Upper lobe of right lung (tissue), 1 donor: ENCODE measurements around the gene MYF5. TPM values are rescaled to one million over a fixed set of nuclear protein-coding genes. Genes with fewer than 3 reads are reported as not detected.

Experiments
- ATAC-seq: fragments of 200-7000 bp; cut with Tn5 transposase; one replicate; pipeline ENCODE4 v1.9.1; 2020; ENCODE audit warnings: mild to moderate bottlenecking, moderate library complexity
- DNase-seq: peaks from one replicate; pipeline ENCODE4 v3.0.0-alpha.2; 2020
- H3K27ac ChIP-seq: fragments of 200-600 bp; one replicate; pipeline ENCODE4 v1.8.0; 2022
- H3K27me3 ChIP-seq: fragments of 200-600 bp; one replicate; pipeline ENCODE4 v1.8.0; 2022; ENCODE audit warnings: mild to moderate bottlenecking
- H3K36me3 ChIP-seq: fragments of 200-600 bp; one replicate; pipeline ENCODE4 v1.8.0; 2022
- H3K4me1 ChIP-seq: fragments of 200-600 bp; one replicate; pipeline ENCODE4 v1.8.0; 2022
- H3K4me3 ChIP-seq: fragments of 200-600 bp; one replicate; pipeline ENCODE4 v1.8.0; 2022; ENCODE audit warnings: mild to moderate bottlenecking
- H3K9me3 ChIP-seq: fragments of 200-600 bp; one replicate; pipeline ENCODE4 v1.8.0; 2022
- CTCF ChIP-seq: fragments of 200-600 bp; IDR thresholded peaks from one replicate; pipeline ENCODE4 v1.8.0; 2022; ENCODE audit warnings: antibody characterized with exemption
- intact Hi-C: fragments of 100-400 bp; cut with DNase I; formaldehyde crosslinking; loops from one replicate; pipeline ENCODE4 v1.11.0; 2022
- total RNA-seq: library from RNA; stranded (reverse); fragmentation: NEBNext Ultra II Directional; extraction: Animal tissue kit (Norgen Biotek cat#: 25700); gene quantifications from one replicate; pipeline ENCODE4 v1.2.1, GENCODE V29; 2021
- donor health status: DM: no; HTN: yes; CAD: no; lungs with severe emphysema.

Gene MYF5
- total RNA-seq, 1 donor from 2014 or later = not detected

- Histone ChIP-seq H3K4me1 (no peaks in the 10 kb centered on the region), H3K36me3 (no peaks in the 10 kb centered on the region), H3K27ac (no peak overlapping the region), H3K4me3 (no peak overlapping the region), H3K9me3 (no peaks in the 10 kb centered on the region), H3K27me3 (no peaks in the 10 kb centered on the region)
- ATAC-seq (no peak), DNase-seq (no peak)
- TF ChIP-seq CTCF = no peak
- intact Hi-C loops = no loop called here
Observed at GRCh38 chr12:80756875-80757274, 40.2 kb downstream of the MYF5 start.

- Histone ChIP-seq H3K4me1 (no peaks in the 10 kb centered on the region), H3K27me3 (no peaks in the 10 kb centered on the region), H3K36me3 (no peaks in the 10 kb centered on the region), H3K9me3 (no peaks in the 10 kb centered on the region), H3K4me3 (no peak overlapping the region), H3K27ac (no peak overlapping the region)
- DNase-seq (no peak), ATAC-seq (peak; percentile 25)
- intact Hi-C loops = no loop called here
- TF ChIP-seq CTCF = no peak
Observed at GRCh38 chr12:80761838-80762237, 45.1 kb downstream of the MYF5 start.

GRCh38 chr12:80763874-80764273 lies 47.2 kb downstream of the MYF5 start:
- no peak for ATAC-seq
- no peaks in the 10 kb centered on the region for H3K36me3 ChIP-seq
- H3K27me3 ChIP-seq = no peaks in the 10 kb centered on the region
- intact Hi-C loops = no loop called here
- H3K4me3 ChIP-seq = no peak overlapping the region
- no peaks in the 10 kb centered on the region for H3K4me1 ChIP-seq
- TF ChIP-seq CTCF = peak; percentile 54
- H3K9me3 ChIP-seq = no peaks in the 10 kb centered on the region
- no peak overlapping the region for H3K27ac ChIP-seq
- no peak for DNase-seq

- H3K36me3 ChIP-seq = no peaks in the 10 kb centered on the region
- no peak overlapping the region for H3K27ac ChIP-seq
- H3K9me3 ChIP-seq = no peaks in the 10 kb centered on the region
- TF ChIP-seq CTCF = no peak
- intact Hi-C loops = no loop called here
- H3K4me3 ChIP-seq = no peak overlapping the region
- no peaks in the 10 kb centered on the region for H3K27me3 ChIP-seq
- H3K4me1 ChIP-seq = no peaks in the 10 kb centered on the region
- no peak for ATAC-seq
- no peak for DNase-seq
Observed at GRCh38 chr12:80766210-80766609, 49.5 kb downstream of the MYF5 start.

GRCh38 chr12:80766897-80767296 lies 50.2 kb downstream of the MYF5 start:
- intact Hi-C loops = no loop called here
- DNase-seq = no peak
- Histone ChIP-seq H3K9me3 (no peaks in the 10 kb centered on the region), H3K27me3 (no peaks in the 10 kb centered on the region), H3K36me3 (no peaks in the 10 kb centered on the region), H3K27ac (no peak overlapping the region), H3K4me3 (no peak overlapping the region), H3K4me1 (no peaks in the 10 kb centered on the region)
- TF ChIP-seq CTCF = no peak
- ATAC-seq = no peak

Other genes starting within 250 kb of the MYF5 start
- not detected for gene MYF6, start 9.3 kb upstream of the MYF5 start, total RNA-seq
- gene LIN7A, start 221.0 kb downstream of the MYF5 start, total RNA-seq = 18.9 TPM